HEK293 (cell line): Measurements from ENCODE around the gene IL1RAP.

Source experiments
- CTCF ChIA-PET: fragments of 350-600 bp; formaldehyde crosslinking; extraction: SDS; loops from one replicate; lab custom pipeline; 2021; ENCODE audit warnings: antibody characterized with exemption; lab: Yijun Ruan, JAX
- POLR2A ChIA-PET: fragments of 300-600 bp; formaldehyde crosslinking; extraction: SDS; loops from one replicate; lab custom pipeline; 2020; ENCODE audit warnings: antibody characterized with exemption, inconsistent platforms; lab: Yijun Ruan, JAX
- H3K27ac ChIP-seq: fragments of 200-500 bp; sonication (Bioruptor generic); 2 replicates; pipeline ENCODE4 v1.5.1; 2014; ENCODE audit warnings: low read depth, low read length, control low read depth, inconsistent platforms; ENCODE audit errors: extremely low read depth
- H3K36me3 ChIP-seq, 2 experiments: fragments of 200-500 bp in 1 of 2; sonication (Bioruptor generic) in 1 of 2; 1 replicate in 1 of 2; 2 replicates in 1 of 2; pipeline ENCODE4 v1.5.1; 2014 to 2017; ENCODE audit warnings: inconsistent platforms in 2 of 2, low read length in 2 of 2; ENCODE audit not compliant: control insufficient read depth in 2 of 2, insufficient read depth in 1 of 2
- H3K4me1 ChIP-seq: fragments of 200-500 bp; sonication (Bioruptor generic); 2 replicates; pipeline ENCODE4 v1.5.1; 2014; ENCODE audit warnings: mild to moderate bottlenecking, low read length, inconsistent platforms; ENCODE audit not compliant: control insufficient read depth, insufficient read depth
- H3K4me3 ChIP-seq: 2 replicates; pipeline ENCODE4 v1.5.1; 2011; ENCODE audit warnings: low read depth, mild to moderate bottlenecking, control low read depth, low read length, moderate library complexity
- H3K9me3 ChIP-seq: fragments of 200-500 bp; sonication (Bioruptor generic); 2 replicates; pipeline ENCODE4 v1.5.1; 2014; ENCODE audit warnings: low read depth, low read length, inconsistent platforms; ENCODE audit not compliant: control insufficient read depth, insufficient read depth
- GFI1B ChIP-seq: fragments of 450-650 bp; formaldehyde crosslinking; IDR thresholded peaks from 2 replicates; pipeline ENCODE4 v1.5.1; 2016; ENCODE audit warnings: missing biosample characterization, missing genetic modification characterization
- GLI2 ChIP-seq: fragments of 450-650 bp; formaldehyde crosslinking; IDR thresholded peaks from 2 replicates; pipeline ENCODE4; 2017; ENCODE audit warnings: missing biosample characterization, missing genetic modification characterization, low read depth, borderline replicate concordance
- GLI4 ChIP-seq: fragments of 450-650 bp; formaldehyde crosslinking; IDR thresholded peaks from 2 replicates; pipeline ENCODE4 v1.5.1; 2016; ENCODE audit warnings: missing biosample characterization, missing genetic modification characterization
- MYNN ChIP-seq: fragments of 450-650 bp; formaldehyde crosslinking; IDR thresholded peaks from 2 replicates; pipeline ENCODE4 v1.5.1; 2016; ENCODE audit warnings: missing biosample characterization, missing genetic modification characterization, borderline replicate concordance
- SP3 ChIP-seq: fragments of 450-650 bp; formaldehyde crosslinking; IDR thresholded peaks from 2 replicates; pipeline ENCODE4 v1.5.1; 2016; ENCODE audit warnings: missing biosample characterization, missing genetic modification characterization
- SP7 ChIP-seq: fragments of 450-650 bp; formaldehyde crosslinking; IDR thresholded peaks from 2 replicates; pipeline ENCODE4 v1.5.1; 2016; ENCODE audit warnings: missing biosample characterization, missing genetic modification characterization
- ZBTB21 ChIP-seq: fragments of 450-650 bp; formaldehyde crosslinking; IDR thresholded peaks from 2 replicates; pipeline ENCODE4 v1.5.1; 2017; ENCODE audit warnings: missing biosample characterization, missing genetic modification characterization
- ZNF174 ChIP-seq: fragments of 450-650 bp; formaldehyde crosslinking; IDR thresholded peaks from 2 replicates; pipeline ENCODE4 v1.5.0; 2017; ENCODE audit warnings: missing biosample characterization, mild to moderate bottlenecking, missing genetic modification characterization
- ZNF214 ChIP-seq: fragments of 450-650 bp; formaldehyde crosslinking; IDR thresholded peaks from 2 replicates; pipeline ENCODE4 v1.5.1; 2017; ENCODE audit warnings: missing biosample characterization, mild to moderate bottlenecking, missing genetic modification characterization, borderline replicate concordance
- ZNF239 ChIP-seq: fragments of 450-650 bp; formaldehyde crosslinking; IDR thresholded peaks from 2 replicates; pipeline ENCODE4 v1.5.1; 2016; ENCODE audit warnings: missing biosample characterization, missing genetic modification characterization
- ZNF302 ChIP-seq: fragments of 450-650 bp; formaldehyde crosslinking; IDR thresholded peaks from 2 replicates; pipeline ENCODE4 v1.5.1; 2016; ENCODE audit warnings: missing biosample characterization, missing genetic modification characterization, low read depth
- ZNF354C ChIP-seq: fragments of 450-650 bp; formaldehyde crosslinking; IDR thresholded peaks from 2 replicates; pipeline ENCODE4 v1.5.1; 2016; ENCODE audit warnings: missing biosample characterization, missing genetic modification characterization, low read depth, borderline replicate concordance
- ZNF37A ChIP-seq: fragments of 450-650 bp; IDR thresholded peaks from 2 replicates; pipeline ENCODE4 v1.5.1; 2018; ENCODE audit warnings: missing biosample characterization, missing genetic modification characterization
- ZNF391 ChIP-seq: fragments of 450-650 bp; formaldehyde crosslinking; IDR thresholded peaks from 2 replicates; pipeline ENCODE4 v1.5.1; 2016; ENCODE audit warnings: low read depth, missing biosample characterization, missing genetic modification characterization, borderline replicate concordance
- ZNF426 ChIP-seq: fragments of 450-650 bp; formaldehyde crosslinking; IDR thresholded peaks from 2 replicates; pipeline ENCODE4 v1.5.1; 2017; ENCODE audit warnings: missing biosample characterization, missing genetic modification characterization, mild to moderate bottlenecking, inconsistent platforms, moderate library complexity
- ZNF501 ChIP-seq: fragments of 450-650 bp; formaldehyde crosslinking; IDR thresholded peaks from 2 replicates; pipeline ENCODE4 v1.5.1; 2016; ENCODE audit warnings: missing biosample characterization, missing genetic modification characterization
- ZNF610 ChIP-seq: fragments of 450-650 bp; formaldehyde crosslinking; IDR thresholded peaks from 2 replicates; pipeline ENCODE4 v1.5.1; 2016; ENCODE audit warnings: missing biosample characterization, missing genetic modification characterization, borderline replicate concordance
- ZNF747 ChIP-seq: fragments of 450-650 bp; formaldehyde crosslinking; IDR thresholded peaks from 2 replicates; pipeline ENCODE4 v1.5.1; 2016; ENCODE audit warnings: missing biosample characterization, missing genetic modification characterization
- ZNF791 ChIP-seq: fragments of 450-650 bp; formaldehyde crosslinking; IDR thresholded peaks from 2 replicates; pipeline ENCODE4 v1.5.1; 2016; ENCODE audit warnings: missing biosample characterization, missing genetic modification characterization
- ZNF843 ChIP-seq: fragments of 450-650 bp; formaldehyde crosslinking; IDR thresholded peaks from 2 replicates; pipeline ENCODE4 v1.5.1; 2016; ENCODE audit warnings: missing biosample characterization, missing genetic modification characterization
- TF ChIP-seq, protein P1 (sequence below): IDR thresholded peaks from 2 replicates; pipeline ENCODE4 v1.6.1; 2011; ENCODE audit warnings: mild to moderate bottlenecking, low read depth, low read length, borderline replicate concordance
- TF ChIP-seq, protein P2 (sequence below): fragments of 450-650 bp; formaldehyde crosslinking; IDR thresholded peaks from 2 replicates; pipeline ENCODE4; 2016; ENCODE audit warnings: missing biosample characterization, missing genetic modification characterization
- TF ChIP-seq, protein P3 (sequence below): fragments of 450-650 bp; formaldehyde crosslinking; IDR thresholded peaks from 2 replicates; pipeline ENCODE4 v1.5.1; 2016; ENCODE audit warnings: missing biosample characterization, missing genetic modification characterization, borderline replicate concordance
- TF ChIP-seq, protein P4 (sequence below): fragments of 450-650 bp; formaldehyde crosslinking; IDR thresholded peaks from 2 replicates; pipeline ENCODE4 v1.5.1; 2017; ENCODE audit warnings: missing biosample characterization, mild to moderate bottlenecking, missing genetic modification characterization, moderate library complexity

IL1RAP gene

DNA sequence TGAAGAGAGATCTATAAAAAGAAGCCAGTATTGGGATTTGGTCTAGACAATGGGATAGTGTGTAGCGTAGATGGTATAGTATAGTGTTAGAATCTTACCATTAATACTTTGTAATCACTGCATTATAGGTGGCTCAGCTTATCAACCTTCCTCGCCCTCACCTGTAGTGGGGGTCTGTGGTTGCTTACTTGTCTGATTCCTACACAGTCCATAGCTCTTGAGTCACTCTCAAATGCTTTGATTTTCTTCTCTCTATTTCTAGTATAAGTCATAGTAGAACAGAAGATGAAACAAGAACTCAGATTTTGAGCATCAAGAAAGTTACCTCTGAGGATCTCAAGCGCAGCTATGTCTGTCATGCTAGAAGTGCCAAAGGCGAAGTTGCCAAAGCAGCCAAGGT, 115.2 kb downstream of the IL1RAP start:
- ChIA-PET CTCF (no interaction called here), POLR2A (no interaction called here)
- H3K9me3 ChIP-seq: no peaks in the 10 kb centered on the region
- TF ChIP-seq, protein P1, sequence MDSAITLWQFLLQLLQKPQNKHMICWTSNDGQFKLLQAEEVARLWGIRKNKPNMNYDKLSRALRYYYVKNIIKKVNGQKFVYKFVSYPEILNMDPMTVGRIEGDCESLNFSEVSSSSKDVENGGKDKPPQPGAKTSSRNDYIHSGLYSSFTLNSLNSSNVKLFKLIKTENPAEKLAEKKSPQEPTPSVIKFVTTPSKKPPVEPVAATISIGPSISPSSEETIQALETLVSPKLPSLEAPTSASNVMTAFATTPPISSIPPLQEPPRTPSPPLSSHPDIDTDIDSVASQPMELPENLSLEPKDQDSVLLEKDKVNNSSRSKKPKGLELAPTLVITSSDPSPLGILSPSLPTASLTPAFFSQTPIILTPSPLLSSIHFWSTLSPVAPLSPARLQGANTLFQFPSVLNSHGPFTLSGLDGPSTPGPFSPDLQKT: no peak
- TF ChIP-seq, protein P2, sequence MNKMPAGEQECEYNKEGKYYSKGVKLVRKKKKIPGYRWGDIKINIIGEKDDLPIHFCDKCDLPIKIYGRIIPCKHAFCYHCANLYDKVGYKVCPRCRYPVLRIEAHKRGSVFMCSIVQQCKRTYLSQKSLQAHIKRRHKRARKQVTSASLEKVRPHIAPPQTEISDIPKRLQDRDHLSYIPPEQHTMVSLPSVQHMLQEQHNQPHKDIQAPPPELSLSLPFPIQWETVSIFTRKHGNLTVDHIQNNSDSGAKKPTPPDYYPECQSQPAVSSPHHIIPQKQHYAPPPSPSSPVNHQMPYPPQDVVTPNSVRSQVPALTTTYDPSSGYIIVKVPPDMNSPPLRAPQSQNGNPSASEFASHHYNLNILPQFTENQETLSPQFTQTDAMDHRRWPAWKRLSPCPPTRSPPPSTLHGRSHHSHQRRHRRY (tag by site-specific recombination): no peak
- TF ChIP-seq ZNF302 (tag by site-specific recombination) (no peak), ZNF239 (no peak), ZNF354C (tag by site-specific recombination) (no peak), ZNF610 (no peak), SP7 (no peak), ZNF747 (tag by site-specific recombination) (no peak), ZNF426 (no peak), ZNF214 (tag by site-specific recombination) (no peak), ZBTB21 (tag by site-specific recombination) (no peak), GLI4 (tag by site-specific recombination) (no peak), GFI1B (tag by site-specific recombination) (no peak)
- TF ChIP-seq, protein P3, sequence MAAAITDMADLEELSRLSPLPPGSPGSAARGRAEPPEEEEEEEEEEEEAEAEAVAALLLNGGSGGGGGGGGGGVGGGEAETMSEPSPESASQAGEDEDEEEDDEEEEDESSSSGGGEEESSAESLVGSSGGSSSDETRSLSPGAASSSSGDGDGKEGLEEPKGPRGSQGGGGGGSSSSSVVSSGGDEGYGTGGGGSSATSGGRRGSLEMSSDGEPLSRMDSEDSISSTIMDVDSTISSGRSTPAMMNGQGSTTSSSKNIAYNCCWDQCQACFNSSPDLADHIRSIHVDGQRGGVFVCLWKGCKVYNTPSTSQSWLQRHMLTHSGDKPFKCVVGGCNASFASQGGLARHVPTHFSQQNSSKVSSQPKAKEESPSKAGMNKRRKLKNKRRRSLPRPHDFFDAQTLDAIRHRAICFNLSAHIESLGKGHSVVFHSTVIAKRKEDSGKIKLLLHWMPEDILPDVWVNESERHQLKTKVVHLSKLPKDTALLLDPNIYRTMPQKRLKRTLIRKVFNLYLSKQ (tag by site-specific recombination): no peak
- no peaks in the 10 kb centered on the region for H3K4me1 ChIP-seq
- no peaks in the 10 kb centered on the region for H3K36me3 ChIP-seq
- no peak overlapping the region for H3K27ac ChIP-seq
- H3K4me3 ChIP-seq: no peak overlapping the region

DNA sequence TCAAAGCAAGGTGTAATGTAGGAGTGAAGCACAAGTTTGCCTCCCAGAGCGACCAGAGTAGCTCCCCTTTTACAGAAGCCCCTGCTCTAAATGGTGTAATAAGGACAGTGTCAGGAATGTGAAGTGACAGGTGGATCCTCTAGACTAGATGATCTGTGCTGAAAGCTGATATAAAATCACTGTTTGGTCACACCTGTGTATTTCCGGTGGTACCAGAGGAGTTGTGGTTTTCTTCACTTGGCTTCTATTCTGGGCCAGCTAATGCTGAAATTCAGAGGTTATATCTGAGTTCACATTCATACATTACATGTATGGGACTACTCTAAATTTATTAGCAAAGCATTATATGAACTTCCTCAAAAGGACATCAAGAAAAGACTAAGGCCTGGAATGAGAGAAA, 117.4 kb downstream of the IL1RAP start:
- Histone ChIP-seq H3K4me3 (no peak overlapping the region), H3K9me3 (no peaks in the 10 kb centered on the region)
- CTCF ChIA-PET: no interaction called here
- TF ChIP-seq, protein P4, sequence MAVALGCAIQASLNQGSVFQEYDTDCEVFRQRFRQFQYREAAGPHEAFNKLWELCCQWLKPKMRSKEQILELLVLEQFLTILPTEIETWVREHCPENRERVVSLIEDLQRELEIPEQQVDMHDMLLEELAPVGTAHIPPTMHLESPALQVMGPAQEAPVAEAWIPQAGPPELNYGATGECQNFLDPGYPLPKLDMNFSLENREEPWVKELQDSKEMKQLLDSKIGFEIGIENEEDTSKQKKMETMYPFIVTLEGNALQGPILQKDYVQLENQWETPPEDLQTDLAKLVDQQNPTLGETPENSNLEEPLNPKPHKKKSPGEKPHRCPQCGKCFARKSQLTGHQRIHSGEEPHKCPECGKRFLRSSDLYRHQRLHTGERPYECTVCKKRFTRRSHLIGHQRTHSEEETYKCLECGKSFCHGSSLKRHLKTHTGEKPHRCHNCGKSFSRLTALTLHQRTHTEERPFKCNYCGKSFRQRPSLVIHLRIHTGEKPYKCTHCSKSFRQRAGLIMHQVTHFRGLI (tag by site-specific recombination): no peak
- TF ChIP-seq ZNF791 (tag by site-specific recombination) (no peak), SP7 (no peak), ZNF843 (tag by site-specific recombination) (no peak), ZNF37A (tag by site-specific recombination) (no peak), ZNF174 (tag by site-specific recombination) (no peak), ZNF501 (tag by site-specific recombination) (no peak), ZNF391 (no peak), GLI2 (tag by site-specific recombination) (no peak), SP3 (tag by site-specific recombination) (no peak), MYNN (tag by site-specific recombination) (no peak)
- TF ChIP-seq, all 188 proteins: peak for 0
- no peaks in the 10 kb centered on the region for H3K4me1 ChIP-seq
- H3K27ac ChIP-seq: no peak overlapping the region
- no peaks in the 10 kb centered on the region for H3K36me3 ChIP-seq
- POLR2A ChIA-PET: no interaction called here
